Suprapubic skin (tissue), 4 donors: ENCODE measurements around the gene SIRPB2. TPM values are rescaled to one million over a fixed set of nuclear protein-coding genes. Genes with fewer than 3 reads are reported as not detected.

ENCODE experiments used
- DNase-seq, 2 donors: peaks; one replicate each; pipeline ENCODE4 v3.0.0-alpha.2; 2019; ENCODE audit warnings: low spot score in 2 of 2
- H3K27ac ChIP-seq: fragments of 200-600 bp; sonication (generic); one replicate; pipeline ENCODE4 v1.5.1; 2019
- H3K27me3 ChIP-seq: fragments of 200-600 bp; sonication (generic); one replicate; pipeline ENCODE4 v1.5.1; 2019
- H3K36me3 ChIP-seq: fragments of 200-600 bp; sonication (generic); one replicate; pipeline ENCODE4 v1.5.1; 2019
- H3K4me1 ChIP-seq: fragments of 200-600 bp; sonication (generic); one replicate; pipeline ENCODE4 v1.5.1; 2019
- H3K4me3 ChIP-seq: fragments of 200-600 bp; sonication (generic); one replicate; pipeline ENCODE4 v1.5.1; 2019; ENCODE audit warnings: mild to moderate bottlenecking
- H3K9me3 ChIP-seq: fragments of 200-600 bp; sonication (generic); one replicate; pipeline ENCODE4 v1.5.1; 2019
- EP300 ChIP-seq: sonication (generic); formaldehyde crosslinking; IDR thresholded peaks from one replicate; pipeline ENCODE4 v1.6.1; 2017; ENCODE audit warnings: antibody characterized with exemption
- POLR2A ChIP-seq, 2 donors: fragments of 450-650 bp; IDR thresholded peaks; one replicate each; pipeline ENCODE4 v1.6.1; 2017; ENCODE audit warnings: antibody characterized with exemption in 2 of 2, mild to moderate bottlenecking in 2 of 2, moderate library complexity in 2 of 2
- POLR2AphosphoS5 ChIP-seq, 3 donors: sonication (generic); formaldehyde crosslinking; IDR thresholded peaks; one replicate each; pipeline ENCODE4 v1.6.1; 2017; ENCODE audit warnings: antibody characterized with exemption in 3 of 3
- WGBS: methylation state at CpG from one replicate; pipeline ENCODE4 v1.1.5; 2018; 5-methylcytosine and 5-hydroxymethylcytosine counted together
- total RNA-seq, 4 donors: library from RNA; depleted of rRNA; stranded (reverse); fragments of >200 nt; gene quantifications; one replicate each; pipeline ENCODE4 v1.1.0, GENCODE V29; 2016
- TF ChIP-seq, protein P1 (sequence below), 2 donors: fragments of 200-600 bp in 1 of 2; fragments of 450-650 bp in 1 of 2; sonication (generic) in 1 of 2; IDR thresholded peaks; one replicate each; pipeline ENCODE4 v1.5.1; 2016 to 2019; ENCODE audit warnings: antibody characterized with exemption in 2 of 2, mild to moderate bottlenecking in 1 of 2, moderate library complexity in 1 of 2

The SIRPB2 gene
- total RNA-seq, 4 donors from 2014 or later: 0.87 to 3.9 (median 1.3) TPM

DNA sequence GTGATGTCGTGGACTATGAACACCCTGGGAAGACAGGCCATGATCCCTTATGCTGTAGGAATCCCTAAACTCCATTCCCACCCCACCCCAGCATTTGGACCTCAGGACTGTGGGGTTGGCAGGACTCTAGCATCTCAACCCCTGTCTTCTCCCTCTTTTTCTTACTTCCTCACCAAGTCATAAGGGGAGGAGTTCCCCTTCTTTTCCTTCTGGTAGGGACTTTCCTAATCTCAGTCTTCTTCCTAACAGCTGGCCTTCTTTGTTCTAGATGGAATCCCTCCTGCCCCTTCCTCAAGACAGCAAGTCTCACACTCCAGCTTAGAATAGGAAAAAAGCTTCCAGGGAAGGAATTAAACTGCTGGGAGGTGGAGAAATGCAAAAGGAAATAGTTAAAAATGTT, 2.3 kb upstream of the SIRPB2 start:
- no peak for TF ChIP-seq EP300
- no peak for TF ChIP-seq POLR2A (IDR thresholded peaks at IDR 0.05)
- TF ChIP-seq POLR2AphosphoS5 (IDR thresholded peaks at IDR 0.05): no peak
- DNase-seq: no peak
- Histone ChIP-seq H3K4me3 (no peak overlapping the region), H3K36me3 (no peaks in the 10 kb centered on the region), H3K9me3 (no peaks in the 10 kb centered on the region), H3K4me1 (peaks cover 10% of the 10 kb centered on the region), H3K27ac (no peak overlapping the region), H3K27me3 (no peaks in the 10 kb centered on the region)
- 93% methylated on average over 1 of the region's 1 CpG for WGBS

DNA sequence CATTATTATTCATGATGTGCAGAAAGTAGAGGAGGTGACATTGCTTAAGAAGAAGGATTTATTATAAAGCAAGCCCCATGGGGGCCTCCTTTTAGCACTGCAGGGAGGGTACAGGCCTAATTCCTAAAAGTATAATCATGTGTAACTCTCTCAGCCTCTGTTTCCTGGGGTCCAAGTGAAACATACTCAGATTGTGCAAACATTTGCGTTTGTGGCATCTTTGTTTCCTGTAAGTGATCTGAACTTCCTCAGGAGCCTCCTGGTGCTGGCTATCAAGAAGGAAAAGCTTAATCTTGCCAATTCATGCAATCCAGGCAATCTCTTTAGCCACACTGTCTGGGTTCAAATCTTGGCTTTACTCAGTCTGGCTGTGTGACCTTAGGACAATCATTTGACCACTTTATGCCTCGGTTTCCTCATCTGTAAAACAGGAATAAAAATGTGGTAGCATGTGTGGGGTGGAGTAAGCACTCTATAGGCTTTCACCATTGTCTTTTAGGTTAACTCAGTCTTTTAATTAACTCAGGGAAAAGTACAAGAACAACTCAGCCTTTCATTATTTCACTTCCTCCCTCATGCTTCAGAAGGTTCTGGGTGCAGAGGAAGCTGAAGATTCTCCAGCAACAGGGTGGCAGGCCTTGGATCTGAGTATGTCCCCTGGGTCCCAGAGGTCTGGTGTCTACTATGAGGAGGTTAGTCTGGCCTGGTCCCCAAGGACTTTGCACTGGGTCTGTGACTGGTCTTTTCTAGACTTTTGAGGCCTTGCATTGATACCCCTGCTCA, 831 bp upstream of the SIRPB2 start:
- Histone ChIP-seq H3K36me3 (no peaks in the 10 kb centered on the region), H3K9me3 (no peaks in the 10 kb centered on the region), H3K27ac (no peak overlapping the region), H3K4me3 (no peak overlapping the region), H3K27me3 (no peaks in the 10 kb centered on the region), H3K4me1 (peaks cover 10% of the 10 kb centered on the region)
- WGBS: 68% methylated on average over 2 of the region's 2 CpGs
- TF ChIP-seq, protein P1, sequence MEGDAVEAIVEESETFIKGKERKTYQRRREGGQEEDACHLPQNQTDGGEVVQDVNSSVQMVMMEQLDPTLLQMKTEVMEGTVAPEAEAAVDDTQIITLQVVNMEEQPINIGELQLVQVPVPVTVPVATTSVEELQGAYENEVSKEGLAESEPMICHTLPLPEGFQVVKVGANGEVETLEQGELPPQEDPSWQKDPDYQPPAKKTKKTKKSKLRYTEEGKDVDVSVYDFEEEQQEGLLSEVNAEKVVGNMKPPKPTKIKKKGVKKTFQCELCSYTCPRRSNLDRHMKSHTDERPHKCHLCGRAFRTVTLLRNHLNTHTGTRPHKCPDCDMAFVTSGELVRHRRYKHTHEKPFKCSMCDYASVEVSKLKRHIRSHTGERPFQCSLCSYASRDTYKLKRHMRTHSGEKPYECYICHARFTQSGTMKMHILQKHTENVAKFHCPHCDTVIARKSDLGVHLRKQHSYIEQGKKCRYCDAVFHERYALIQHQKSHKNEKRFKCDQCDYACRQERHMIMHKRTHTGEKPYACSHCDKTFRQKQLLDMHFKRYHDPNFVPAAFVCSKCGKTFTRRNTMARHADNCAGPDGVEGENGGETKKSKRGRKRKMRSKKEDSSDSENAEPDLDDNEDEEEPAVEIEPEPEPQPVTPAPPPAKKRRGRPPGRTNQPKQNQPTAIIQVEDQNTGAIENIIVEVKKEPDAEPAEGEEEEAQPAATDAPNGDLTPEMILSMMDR (IDR thresholded peaks at IDR 0.05): no peak
- TF ChIP-seq POLR2A (IDR thresholded peaks at IDR 0.05): no peak
- TF ChIP-seq POLR2AphosphoS5 (IDR thresholded peaks at IDR 0.05): no peak
- TF ChIP-seq EP300: no peak
- no peak for DNase-seq

DNA sequence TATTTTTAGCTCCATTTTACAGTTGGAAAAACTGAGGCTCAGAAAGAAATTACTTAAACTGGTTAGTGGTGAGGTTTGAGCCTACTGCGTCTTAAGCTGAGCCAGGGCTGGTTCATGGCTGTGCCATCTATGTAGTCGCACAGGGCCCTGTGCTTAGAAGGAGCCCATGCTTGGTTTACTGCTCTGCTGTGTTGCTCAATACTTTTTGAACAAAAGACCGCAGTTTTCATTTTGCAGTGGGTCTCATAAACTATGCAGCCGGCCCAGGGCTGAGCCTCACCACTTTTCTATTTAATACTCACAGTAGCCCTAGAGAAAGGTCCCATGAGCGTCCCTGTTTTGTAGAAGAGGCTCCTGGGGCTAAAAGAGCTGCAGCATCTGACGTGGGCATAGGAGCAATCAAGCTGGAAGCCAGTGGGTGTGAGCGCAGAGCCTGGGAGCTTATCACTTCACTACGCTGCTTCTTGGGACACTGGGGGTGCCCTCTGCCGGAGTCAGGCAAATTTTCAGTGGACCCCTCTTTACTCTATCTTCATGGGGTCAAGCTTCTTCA, 501 bp downstream of the SIRPB2 start:
- no peaks in the 10 kb centered on the region for H3K9me3 ChIP-seq
- peak overlapping the region; percentile 29 for H3K4me3 ChIP-seq
- peaks cover 10% of the 10 kb centered on the region for H3K4me1 ChIP-seq
- peak overlapping the region; percentile 73 for H3K27ac ChIP-seq
- no peaks in the 10 kb centered on the region for H3K36me3 ChIP-seq
- no peak for DNase-seq
- no peaks in the 10 kb centered on the region for H3K27me3 ChIP-seq
- 83% methylated on average over 9 of the region's 9 CpGs for WGBS
- no peak for TF ChIP-seq POLR2AphosphoS5 (IDR thresholded peaks at IDR 0.05)
- TF ChIP-seq POLR2A (IDR thresholded peaks at IDR 0.05): no peak

DNA sequence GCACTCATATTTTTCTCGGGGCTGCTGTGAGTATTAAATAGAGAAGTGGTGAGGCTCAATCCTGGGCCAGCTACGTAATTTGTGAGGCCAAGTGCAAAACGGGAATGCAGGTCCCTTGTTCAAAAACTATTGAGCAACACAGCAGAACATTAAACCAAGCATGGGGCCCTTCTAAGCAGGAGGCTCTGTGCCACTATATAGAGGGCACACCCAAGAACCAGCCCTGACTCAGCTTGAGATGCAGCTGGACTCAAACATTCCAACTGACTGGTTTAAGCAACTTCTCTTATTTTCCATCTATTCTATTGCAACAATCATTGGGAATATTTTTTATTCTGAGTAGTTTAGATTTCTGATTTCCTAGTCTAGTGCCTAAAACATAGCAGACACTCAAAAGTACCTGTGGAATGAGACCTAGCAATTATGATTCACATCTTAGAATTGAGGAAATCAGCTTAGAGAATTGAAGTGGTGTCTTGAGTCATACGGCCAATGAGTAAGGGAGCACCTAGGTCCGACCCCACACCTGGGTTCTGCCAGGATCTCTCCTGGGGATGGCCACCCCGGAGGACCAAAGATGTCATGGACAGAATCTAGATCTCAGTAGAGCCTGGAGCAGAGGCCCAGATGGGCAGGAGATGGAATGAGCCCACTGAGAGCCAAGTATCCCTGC, 1.3 kb downstream of the SIRPB2 start:
- DNase-seq: no peak
- TF ChIP-seq EP300 (no peak), POLR2AphosphoS5 (IDR thresholded peaks at IDR 0.05) (peak in 2 of 3 donors; percentile 11 to 20)
- 63% methylated on average over 6 of the region's 6 CpGs for WGBS

DNA sequence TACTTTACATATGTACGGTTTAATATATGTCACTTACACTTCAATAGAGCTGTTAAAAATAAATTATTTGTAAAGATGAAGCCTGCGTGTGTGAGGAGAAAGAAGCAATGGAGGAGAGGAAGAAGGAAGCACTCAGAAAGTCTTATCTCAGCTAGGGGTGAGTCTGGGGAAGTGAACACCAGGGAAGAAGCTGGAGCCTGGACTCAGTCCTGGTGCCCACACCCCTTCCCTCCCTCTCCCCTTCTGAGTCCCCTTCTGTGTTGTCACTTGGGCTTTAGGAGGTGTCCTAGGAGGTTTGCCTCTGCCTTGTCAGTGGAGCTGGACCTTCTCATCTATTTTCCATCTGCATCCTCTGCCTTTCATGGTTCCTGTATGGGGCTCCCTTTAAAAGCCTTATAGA, 1.9 kb downstream of the SIRPB2 start:
- H3K9me3 ChIP-seq: no peaks in the 10 kb centered on the region
- no peak overlapping the region for H3K4me3 ChIP-seq
- no peaks in the 10 kb centered on the region for H3K27me3 ChIP-seq
- H3K4me1 ChIP-seq: peaks cover 10% of the 10 kb centered on the region
- H3K36me3 ChIP-seq: no peaks in the 10 kb centered on the region
- no peak for DNase-seq
- H3K27ac ChIP-seq: peak overlapping the region; percentile 73
- WGBS: 74% methylated on average over 2 of the region's 2 CpGs
- TF ChIP-seq POLR2AphosphoS5 (IDR thresholded peaks at IDR 0.05): no peak
- TF ChIP-seq POLR2A (IDR thresholded peaks at IDR 0.05): no peak
- TF ChIP-seq, protein P1 (IDR thresholded peaks at IDR 0.05): no peak
- no peak for TF ChIP-seq EP300

More for the DNA sequence above, 1.3 kb downstream of the SIRPB2 start:
- Histone ChIP-seq H3K4me3 (peak overlapping the region; percentile 29), H3K9me3 (no peaks in the 10 kb centered on the region), H3K27me3 (no peaks in the 10 kb centered on the region), H3K36me3 (no peaks in the 10 kb centered on the region), H3K27ac (peak overlapping the region; percentile 73), H3K4me1 (peaks cover 10% of the 10 kb centered on the region)

DNA sequence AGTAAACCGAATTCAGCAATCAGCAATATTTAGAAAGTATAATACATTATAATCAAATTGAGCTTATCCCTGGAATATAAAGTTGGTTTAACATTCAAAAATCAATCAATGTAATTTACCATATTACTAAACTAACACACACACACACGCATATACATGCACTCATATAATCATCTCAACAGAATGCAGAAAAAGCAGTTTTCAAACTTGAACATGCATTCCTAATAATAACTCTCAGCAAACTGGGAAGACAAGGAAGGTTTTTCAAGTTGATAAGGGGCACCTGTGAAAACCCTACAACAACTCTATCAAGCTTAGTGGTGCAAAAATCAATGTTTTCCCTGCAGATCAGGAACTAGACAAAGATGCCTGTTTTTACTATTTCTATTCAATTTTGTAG, 4.7 kb downstream of the SIRPB2 start:
- WGBS: 63% methylated on average over 2 of the region's 2 CpGs
- no peak for DNase-seq
- Histone ChIP-seq H3K27ac (no peak overlapping the region), H3K4me3 (no peak overlapping the region), H3K4me1 (peaks cover 10% of the 10 kb centered on the region), H3K9me3 (no peaks in the 10 kb centered on the region), H3K27me3 (no peaks in the 10 kb centered on the region), H3K36me3 (no peaks in the 10 kb centered on the region)
- no peak for TF ChIP-seq POLR2A (IDR thresholded peaks at IDR 0.05)
- TF ChIP-seq, protein P1 (IDR thresholded peaks at IDR 0.05): no peak
- no peak for TF ChIP-seq POLR2AphosphoS5 (IDR thresholded peaks at IDR 0.05)
- no peak for TF ChIP-seq EP300
